Measurements from ENCODE around the gene PIK3CD. TPM values are rescaled to one million over a fixed set of nuclear protein-coding genes. Genes with fewer than 3 reads are reported as not detected.
A peak's percentile ranks its signal among the peaks of the same experiment; 100 is the strongest.

The PIK3CD gene
- total RNA-seq, 1 experiment from 2014 or later: 4.5 TPM

DNA sequence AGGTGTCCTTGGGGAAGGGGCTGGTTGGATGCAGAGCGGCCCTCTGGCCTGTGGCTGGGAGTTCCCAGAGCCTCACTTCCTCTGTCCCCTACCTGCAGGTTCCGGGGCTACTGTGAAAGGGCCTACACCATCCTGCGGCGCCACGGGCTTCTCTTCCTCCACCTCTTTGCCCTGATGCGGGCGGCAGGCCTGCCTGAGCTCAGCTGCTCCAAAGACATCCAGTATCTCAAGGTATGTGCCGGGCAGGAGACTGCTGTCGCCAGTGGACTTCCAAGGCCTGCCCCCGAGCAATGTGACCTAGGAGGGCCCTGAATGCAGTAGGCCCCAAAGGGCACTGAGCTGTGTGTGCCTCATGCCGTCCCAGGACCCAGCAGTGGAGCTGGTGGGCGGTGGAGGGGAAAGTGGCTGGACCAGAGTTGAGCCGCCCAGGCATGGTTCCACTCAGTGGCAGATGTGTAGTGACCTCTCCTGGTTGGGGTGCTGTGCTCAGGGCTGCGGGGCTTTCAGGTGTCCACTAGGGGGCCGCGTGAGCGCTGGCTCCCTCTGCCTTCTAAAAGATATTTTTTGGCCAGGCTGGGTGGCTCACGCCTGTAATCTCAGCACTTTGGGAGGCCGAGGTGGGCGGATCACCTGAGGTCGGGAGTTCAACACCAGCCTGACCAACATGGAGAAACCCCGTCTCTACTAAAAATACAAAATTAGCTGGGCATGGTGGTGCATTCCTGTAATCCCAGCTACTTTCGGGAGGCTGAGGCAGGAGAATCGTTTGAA is 73.4 kb downstream of the PIK3CD start:
- Histone ChIP-seq H3K4me2 (ENCODE audit: low read length) (no peak overlapping the region), H3K27me3 (ENCODE audit: low read length) (no peaks in the 10 kb centered on the region), H3K9me2 (replicated peaks; ENCODE audit: low read length) (no peaks in the 10 kb centered on the region), H3K36me3 (ENCODE audit: low read depth, low read length) (peaks cover 14% of the 10 kb centered on the region; the same call in 1 of the 2 replicates), H3F3A (ENCODE audit: low read length, unreplicated experiment) (no peaks in the 10 kb centered on the region), H3K4me1 (ENCODE audit: insufficient read depth, low read length) (no peaks in the 10 kb centered on the region), H3K27ac (ENCODE audit: low read length) (no peak overlapping the region), H3K9ac (ENCODE audit: low read length) (no peak overlapping the region), H4K20me1 (ENCODE audit: low read length) (no peaks in the 10 kb centered on the region), H3K9me3 (ENCODE audit: low read length) (no peaks in the 10 kb centered on the region), H2AFZ (ENCODE audit: low read length) (no peak overlapping the region), H3K4me3 (ENCODE audit: low read length) (no peak overlapping the region), H3K79me2 (ENCODE audit: low read length) (no peaks in the 10 kb centered on the region)
- intact Hi-C loops (cut with micrococcal nuclease): loop anchor here (2.0 kb wide), 1 partner anchor 142 kb away; no protein-coding TSS in a partner anchor
- DNase-seq: peak; percentile 74
- ATAC-seq: peak; percentile 93
- ChIA-PET CTCF (no interaction called here), POLR2A (ENCODE audit: unreplicated experiment) (no interaction called here)
- TF ChIP-seq, protein P1, sequence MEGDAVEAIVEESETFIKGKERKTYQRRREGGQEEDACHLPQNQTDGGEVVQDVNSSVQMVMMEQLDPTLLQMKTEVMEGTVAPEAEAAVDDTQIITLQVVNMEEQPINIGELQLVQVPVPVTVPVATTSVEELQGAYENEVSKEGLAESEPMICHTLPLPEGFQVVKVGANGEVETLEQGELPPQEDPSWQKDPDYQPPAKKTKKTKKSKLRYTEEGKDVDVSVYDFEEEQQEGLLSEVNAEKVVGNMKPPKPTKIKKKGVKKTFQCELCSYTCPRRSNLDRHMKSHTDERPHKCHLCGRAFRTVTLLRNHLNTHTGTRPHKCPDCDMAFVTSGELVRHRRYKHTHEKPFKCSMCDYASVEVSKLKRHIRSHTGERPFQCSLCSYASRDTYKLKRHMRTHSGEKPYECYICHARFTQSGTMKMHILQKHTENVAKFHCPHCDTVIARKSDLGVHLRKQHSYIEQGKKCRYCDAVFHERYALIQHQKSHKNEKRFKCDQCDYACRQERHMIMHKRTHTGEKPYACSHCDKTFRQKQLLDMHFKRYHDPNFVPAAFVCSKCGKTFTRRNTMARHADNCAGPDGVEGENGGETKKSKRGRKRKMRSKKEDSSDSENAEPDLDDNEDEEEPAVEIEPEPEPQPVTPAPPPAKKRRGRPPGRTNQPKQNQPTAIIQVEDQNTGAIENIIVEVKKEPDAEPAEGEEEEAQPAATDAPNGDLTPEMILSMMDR (conservative IDR thresholded peaks at IDR 0.05; ENCODE audit: low read depth, low read length): peak; percentile 89
- TF ChIP-seq EZH2phosphoT487 (IDR thresholded peaks at IDR 0.05; ENCODE audit: borderline replicate concordance, low read length) (no peak), EZH2 (IDR thresholded peaks at IDR 0.05; ENCODE audit: low read length, unreplicated experiment) (no peak)
- no TSS peak for BruUV-seq (replicated peaks)

DNA sequence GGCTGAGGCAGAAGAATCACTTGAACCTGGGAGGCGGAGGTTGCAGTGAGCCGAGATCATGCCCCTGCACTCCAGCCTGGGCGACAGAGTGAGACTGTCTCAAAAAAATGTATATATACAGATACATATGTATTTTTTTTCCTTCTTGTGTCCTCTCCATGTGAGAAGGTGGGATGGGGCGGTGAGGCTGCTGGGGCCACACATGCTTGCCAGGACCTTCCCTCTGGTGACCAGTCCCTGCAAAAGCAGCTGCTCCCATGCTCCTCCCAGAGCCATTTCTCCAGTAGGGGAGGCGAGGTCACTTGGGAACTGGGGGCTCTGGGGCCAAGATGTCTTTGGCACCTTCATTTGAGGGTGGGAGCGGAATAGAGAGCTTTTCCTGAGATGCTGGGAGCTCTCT is 74.9 kb downstream of the PIK3CD start:
- no peak for ATAC-seq
- TF ChIP-seq, protein P1 (conservative IDR thresholded peaks at IDR 0.05; ENCODE audit: low read depth, low read length): no peak
- TF ChIP-seq EZH2 (IDR thresholded peaks at IDR 0.05; ENCODE audit: low read length, unreplicated experiment) (no peak), EZH2phosphoT487 (IDR thresholded peaks at IDR 0.05; ENCODE audit: borderline replicate concordance, low read length) (no peak)
- CTCF ChIA-PET: no interaction called here
- no peak overlapping the region for H3K9ac ChIP-seq (ENCODE audit: low read length)
- no peaks in the 10 kb centered on the region for H3K9me3 ChIP-seq (ENCODE audit: low read length)
- H3K79me2 ChIP-seq (ENCODE audit: low read length): no peaks in the 10 kb centered on the region
- H3K4me3 ChIP-seq (ENCODE audit: low read length): no peak overlapping the region
- no peaks in the 10 kb centered on the region for H3K4me1 ChIP-seq (ENCODE audit: insufficient read depth, low read length)
- H3K9me2 ChIP-seq (replicated peaks; ENCODE audit: low read length): no peaks in the 10 kb centered on the region
- no peak overlapping the region for H2AFZ ChIP-seq (ENCODE audit: low read length)
- no peak overlapping the region for H3K27ac ChIP-seq (ENCODE audit: low read length)
- intact Hi-C loops (cut with micrococcal nuclease): no loop called here
- no TSS peak for BruUV-seq (replicated peaks)
- no peaks in the 10 kb centered on the region for H3K27me3 ChIP-seq (ENCODE audit: low read length)
- DNase-seq: no peak
- peaks cover 21% of the 10 kb centered on the region for H3K36me3 ChIP-seq (ENCODE audit: low read depth, low read length)
- POLR2A ChIA-PET (ENCODE audit: unreplicated experiment): no interaction called here
- H3K4me2 ChIP-seq (ENCODE audit: low read length): no peak overlapping the region
- H4K20me1 ChIP-seq (ENCODE audit: low read length): no peaks in the 10 kb centered on the region
- H3F3A ChIP-seq (ENCODE audit: low read length, unreplicated experiment): no peaks in the 10 kb centered on the region

DNA sequence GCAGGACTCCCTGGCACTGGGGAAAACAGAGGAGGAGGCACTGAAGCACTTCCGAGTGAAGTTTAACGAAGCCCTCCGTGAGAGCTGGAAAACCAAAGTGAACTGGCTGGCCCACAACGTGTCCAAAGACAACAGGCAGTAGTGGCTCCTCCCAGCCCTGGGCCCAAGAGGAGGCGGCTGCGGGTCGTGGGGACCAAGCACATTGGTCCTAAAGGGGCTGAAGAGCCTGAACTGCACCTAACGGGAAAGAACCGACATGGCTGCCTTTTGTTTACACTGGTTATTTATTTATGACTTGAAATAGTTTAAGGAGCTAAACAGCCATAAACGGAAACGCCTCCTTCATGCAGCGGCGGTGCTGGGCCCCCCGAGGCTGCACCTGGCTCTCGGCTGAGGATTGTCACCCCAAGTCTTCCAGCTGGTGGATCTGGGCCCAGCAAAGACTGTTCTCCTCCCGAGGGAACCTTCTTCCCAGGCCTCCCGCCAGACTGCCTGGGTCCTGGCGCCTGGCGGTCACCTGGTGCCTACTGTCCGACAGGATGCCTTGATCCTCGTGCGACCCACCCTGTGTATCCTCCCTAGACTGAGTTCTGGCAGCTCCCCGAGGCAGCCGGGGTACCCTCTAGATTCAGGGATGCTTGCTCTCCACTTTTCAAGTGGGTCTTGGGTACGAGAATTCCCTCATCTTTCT is 75.5 kb downstream of the PIK3CD start:
- Histone ChIP-seq H3K27me3 (ENCODE audit: low read length) (no peaks in the 10 kb centered on the region), H3K36me3 (ENCODE audit: low read depth, low read length) (peaks cover 27% of the 10 kb centered on the region), H3K4me3 (ENCODE audit: low read length) (no peak overlapping the region), H3K4me1 (ENCODE audit: insufficient read depth, low read length) (no peaks in the 10 kb centered on the region), H3K9ac (ENCODE audit: low read length) (no peak overlapping the region), H2AFZ (ENCODE audit: low read length) (no peak overlapping the region), H3K27ac (ENCODE audit: low read length) (no peak overlapping the region), H3K9me2 (replicated peaks; ENCODE audit: low read length) (no peaks in the 10 kb centered on the region), H3K79me2 (ENCODE audit: low read length) (no peaks in the 10 kb centered on the region), H3K4me2 (ENCODE audit: low read length) (no peak overlapping the region), H3F3A (ENCODE audit: low read length, unreplicated experiment) (no peaks in the 10 kb centered on the region), H3K9me3 (ENCODE audit: low read length) (no peaks in the 10 kb centered on the region), H4K20me1 (ENCODE audit: low read length) (no peaks in the 10 kb centered on the region)
- intact Hi-C loops (cut with micrococcal nuclease): no loop called here
- POLR2A ChIA-PET (ENCODE audit: unreplicated experiment): no interaction called here
- no peak for TF ChIP-seq EZH2 (IDR thresholded peaks at IDR 0.05; ENCODE audit: low read length, unreplicated experiment)
- TF ChIP-seq EZH2phosphoT487 (IDR thresholded peaks at IDR 0.05; ENCODE audit: borderline replicate concordance, low read length): no peak
- TF ChIP-seq, protein P1 (conservative IDR thresholded peaks at IDR 0.05; ENCODE audit: low read depth, low read length): no peak
- DNase-seq (no peak), ATAC-seq (no peak)
- BruUV-seq (replicated peaks): no TSS peak
- CTCF ChIA-PET: no interaction called here
